HEK293T (cell line): ENCODE results near the gene SMARCC1.

Experiments
- ARNT ChIP-seq: fragments of 450-650 bp; IDR thresholded peaks from 2 replicates; pipeline ENCODE4 v1.6.1; 2017; ENCODE audit warnings: mild to moderate bottlenecking
- BHLHE40 ChIP-seq: fragments of 450-650 bp; IDR thresholded peaks from 2 replicates; pipeline ENCODE4 v1.6.1; 2016; ENCODE audit warnings: mild to moderate bottlenecking, moderate library complexity, borderline replicate concordance
- FOXA1 ChIP-seq: fragments of 450-650 bp; IDR thresholded peaks from 2 replicates; pipeline ENCODE4 v1.6.1; 2016; ENCODE audit warnings: mild to moderate bottlenecking
- HDGF ChIP-seq: fragments of 450-650 bp; IDR thresholded peaks from 2 replicates; pipeline ENCODE4 v1.6.1; 2017; ENCODE audit warnings: antibody characterized with exemption, borderline replicate concordance
- LEF1 ChIP-seq: fragments of 450-650 bp; IDR thresholded peaks from 2 replicates; pipeline ENCODE4 v1.6.1; 2017; ENCODE audit warnings: mild to moderate bottlenecking, borderline replicate concordance
- SP1 ChIP-seq: fragments of 450-650 bp; IDR thresholded peaks from 2 replicates; pipeline ENCODE4 v1.6.1; 2017

DNA sequence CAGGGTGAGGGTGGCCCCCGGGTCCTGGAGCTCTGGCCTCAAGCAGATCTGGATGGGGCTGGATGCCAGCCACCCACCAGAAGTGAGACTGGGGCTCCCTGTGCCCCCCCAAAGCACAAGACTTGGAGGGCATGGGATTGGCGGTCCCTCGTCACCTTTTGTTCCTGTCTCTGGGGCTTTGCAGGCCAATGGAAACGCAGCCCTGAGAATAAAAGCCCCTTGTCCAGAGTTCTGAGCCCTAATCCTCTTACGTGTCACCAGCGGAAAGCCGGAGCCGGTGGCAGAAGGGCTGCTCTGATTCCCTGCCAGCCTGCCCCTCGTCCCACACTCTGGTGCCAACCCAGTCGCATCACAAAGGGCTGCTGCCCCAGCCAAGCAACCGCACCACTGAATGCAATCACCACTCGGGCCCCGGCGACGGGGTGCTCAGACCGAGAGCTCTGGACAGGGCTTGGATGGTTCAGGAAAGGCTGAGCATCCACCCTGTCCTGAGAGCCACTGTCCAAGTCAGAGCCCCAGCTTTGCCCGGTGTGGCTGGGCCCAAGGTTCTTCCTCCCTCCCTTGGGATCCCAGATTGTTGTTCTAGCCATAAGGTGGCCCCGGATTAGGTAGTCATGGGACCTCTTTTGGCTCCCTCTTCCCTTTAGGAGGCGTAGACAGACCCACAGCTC, 245.3 kb downstream of the SMARCC1 start:
- no peak for TF ChIP-seq FOXA1
- TF ChIP-seq SP1, result no peak
- no peak for TF ChIP-seq BHLHE40
- TF ChIP-seq LEF1, result no peak
- no peak for TF ChIP-seq HDGF
- TF ChIP-seq ARNT, result no peak
